Thoracic aorta (tissue), 2 donors: ENCODE measurements around the gene ARHGAP25. TPM values are rescaled to one million over a fixed set of nuclear protein-coding genes. Genes with fewer than 3 reads are reported as not detected.
A peak's percentile ranks its signal among the peaks of the same experiment; 100 is the strongest.

Experiments used
- ATAC-seq: fragments of 150-250 bp; one replicate; pipeline ENCODE4 v1.8.0; 2017; ENCODE audit warnings: low read depth; ENCODE audit not compliant: insufficient number of reproducible peaks, low FRiP score
- DNase-seq: peaks from one replicate; pipeline ENCODE4 v3.0.0-alpha.2; 2020; ENCODE audit warnings: low spot score
- H3K27ac ChIP-seq, 2 donors: fragments of 200-600 bp; sonication (generic); 1 replicate in 1 of 2; 2 replicates in 1 of 2; pipeline ENCODE4 v1.5.1; 2016; ENCODE audit warnings: mild to moderate bottlenecking in 2 of 2, moderate library complexity in 2 of 2
- H3K27me3 ChIP-seq: fragments of 200-600 bp; sonication (generic); replicated peaks from 2 replicates; pipeline ENCODE4 v1.6.0; 2016; ENCODE audit warnings: mild to moderate bottlenecking; ENCODE audit not compliant: insufficient read depth
- H3K36me3 ChIP-seq: fragments of 200-600 bp; sonication (generic); one replicate; pipeline ENCODE4 v1.5.1; 2016
- H3K4me1 ChIP-seq, 2 donors: fragments of 200-600 bp; sonication (generic); 1 replicate in 1 of 2; 2 replicates in 1 of 2; pipeline versions ENCODE4 v1.5.1 to v1.6.0; 2016; ENCODE audit warnings: low read depth in 2 of 2, mild to moderate bottlenecking in 1 of 2; ENCODE audit not compliant: control insufficient read depth in 1 of 2
- H3K4me3 ChIP-seq: fragments of 200-600 bp; sonication (generic); 2 replicates; pipeline ENCODE4 v1.5.1; 2016; ENCODE audit warnings: mild to moderate bottlenecking
- H3K9me3 ChIP-seq: fragments of 200-600 bp; sonication (generic); 2 replicates; pipeline ENCODE4 v1.5.1; 2016
- total RNA-seq, 2 donors: library from RNA; depleted of rRNA; stranded (reverse); fragments of >200 nt; gene quantifications; one replicate each; pipeline versions ENCODE4 v1.1.0 to v1.2.3, GENCODE V29; 2016
- TF ChIP-seq, protein P1 (sequence below): fragments of 200-600 bp; sonication (generic); IDR thresholded peaks from one replicate; pipeline ENCODE4 v1.5.1; 2019; ENCODE audit warnings: antibody characterized with exemption

The ARHGAP25 gene
- total RNA-seq, 2 donors from 2014 or later: 10.8 to 14.5 TPM

- TF ChIP-seq, protein P1, sequence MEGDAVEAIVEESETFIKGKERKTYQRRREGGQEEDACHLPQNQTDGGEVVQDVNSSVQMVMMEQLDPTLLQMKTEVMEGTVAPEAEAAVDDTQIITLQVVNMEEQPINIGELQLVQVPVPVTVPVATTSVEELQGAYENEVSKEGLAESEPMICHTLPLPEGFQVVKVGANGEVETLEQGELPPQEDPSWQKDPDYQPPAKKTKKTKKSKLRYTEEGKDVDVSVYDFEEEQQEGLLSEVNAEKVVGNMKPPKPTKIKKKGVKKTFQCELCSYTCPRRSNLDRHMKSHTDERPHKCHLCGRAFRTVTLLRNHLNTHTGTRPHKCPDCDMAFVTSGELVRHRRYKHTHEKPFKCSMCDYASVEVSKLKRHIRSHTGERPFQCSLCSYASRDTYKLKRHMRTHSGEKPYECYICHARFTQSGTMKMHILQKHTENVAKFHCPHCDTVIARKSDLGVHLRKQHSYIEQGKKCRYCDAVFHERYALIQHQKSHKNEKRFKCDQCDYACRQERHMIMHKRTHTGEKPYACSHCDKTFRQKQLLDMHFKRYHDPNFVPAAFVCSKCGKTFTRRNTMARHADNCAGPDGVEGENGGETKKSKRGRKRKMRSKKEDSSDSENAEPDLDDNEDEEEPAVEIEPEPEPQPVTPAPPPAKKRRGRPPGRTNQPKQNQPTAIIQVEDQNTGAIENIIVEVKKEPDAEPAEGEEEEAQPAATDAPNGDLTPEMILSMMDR: peak; percentile 47
- ATAC-seq (no peak), DNase-seq (no peak)
- H3K4me1 ChIP-seq: peaks cover 8 to 10% of the 10 kb centered on the region in 2 donors
- no peaks in the 10 kb centered on the region for H3K27me3 ChIP-seq
- no peak overlapping the region for H3K4me3 ChIP-seq
- no peaks in the 10 kb centered on the region for H3K9me3 ChIP-seq
- no peak overlapping the region for H3K27ac ChIP-seq
- no peaks in the 10 kb centered on the region for H3K36me3 ChIP-seq
These were observed 102.7 kb downstream of the ARHGAP25 start for GRCh38 chr2:68837164-68837860.

- H3K9me3 ChIP-seq: no peaks in the 10 kb centered on the region
- TF ChIP-seq, protein P1: no peak
- no peak for DNase-seq
- ATAC-seq: no peak
- no peaks in the 10 kb centered on the region for H3K27me3 ChIP-seq
- H3K4me1 ChIP-seq: peaks cover 3 to 4% of the 10 kb centered on the region in 2 donors
- H3K36me3 ChIP-seq: no peaks in the 10 kb centered on the region
- no peak overlapping the region for H3K27ac ChIP-seq
- no peak overlapping the region for H3K4me3 ChIP-seq
These were observed 103.3 kb downstream of the ARHGAP25 start for GRCh38 chr2:68837861-68838341.

DNA sequence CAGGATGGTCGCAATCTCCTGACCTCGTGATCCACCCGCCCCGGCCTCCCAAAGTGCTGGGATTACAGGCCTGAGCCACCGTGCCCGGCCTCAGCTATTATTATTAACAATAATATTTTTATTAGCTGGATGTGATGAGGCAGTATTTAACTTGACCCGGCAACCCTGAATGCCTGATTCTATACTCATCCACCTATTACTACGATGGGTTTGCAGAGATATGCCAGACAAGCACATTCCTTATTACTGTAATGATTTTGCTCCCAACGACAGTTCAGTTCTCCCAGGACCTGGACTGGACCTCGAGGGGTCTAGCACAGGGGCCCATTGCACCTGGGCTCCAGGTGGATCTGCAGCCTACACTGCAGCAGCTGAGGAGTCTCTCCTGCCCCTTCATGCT, 104.0 kb downstream of the ARHGAP25 start:
- no peak for ATAC-seq
- no peak overlapping the region for H3K27ac ChIP-seq
- TF ChIP-seq, protein P1: no peak

DNA sequence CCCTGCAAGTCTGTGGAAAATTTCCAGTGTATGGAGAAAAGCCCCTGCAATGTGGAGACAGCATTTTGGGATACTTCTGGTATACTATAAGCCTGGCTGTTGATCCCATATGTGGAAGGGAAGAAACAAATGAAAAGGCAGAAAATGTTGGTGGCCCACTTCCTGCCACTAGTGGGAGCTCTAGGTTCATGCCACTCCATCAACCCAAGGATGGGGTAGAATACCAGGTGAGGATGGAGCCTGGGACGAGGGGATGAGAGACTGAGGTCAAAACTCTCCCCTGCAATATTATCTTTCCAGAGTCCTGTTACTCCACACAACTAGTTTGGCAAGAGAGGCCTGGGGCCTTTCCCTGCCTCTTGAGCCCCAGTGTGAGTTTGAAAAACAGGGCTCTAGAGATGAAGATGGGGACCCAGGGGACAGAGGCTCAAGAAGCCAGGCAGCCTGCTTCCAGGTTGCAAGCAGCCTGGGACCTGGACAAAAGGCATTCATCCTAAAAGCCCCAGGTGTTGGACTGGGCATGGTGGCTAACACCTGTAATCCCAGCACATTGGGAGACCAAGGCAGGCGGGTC, 104.7 kb downstream of the ARHGAP25 start:
- Histone ChIP-seq H3K27me3 (no peaks in the 10 kb centered on the region), H3K36me3 (no peaks in the 10 kb centered on the region), H3K9me3 (no peaks in the 10 kb centered on the region), H3K4me1 (no peaks in the 10 kb centered on the region), H3K4me3 (no peak overlapping the region), H3K27ac (no peak overlapping the region)
- ATAC-seq: no peak
- TF ChIP-seq, protein P1: peak; percentile 30
- DNase-seq: no peak

More for the DNA sequence above, 104.0 kb downstream of the ARHGAP25 start:
- Histone ChIP-seq H3K9me3 (no peaks in the 10 kb centered on the region), H3K27me3 (no peaks in the 10 kb centered on the region), H3K36me3 (no peaks in the 10 kb centered on the region), H3K4me1 (no peaks in the 10 kb centered on the region), H3K4me3 (no peak overlapping the region)
- no peak for DNase-seq

GRCh38 chr2:68845043-68845442, 110.4 kb downstream of the ARHGAP25 start:
- H3K9me3 ChIP-seq: no peaks in the 10 kb centered on the region
- ATAC-seq (no peak), DNase-seq (no peak)
- no peak overlapping the region for H3K27ac ChIP-seq
- H3K4me3 ChIP-seq: no peak overlapping the region
- H3K4me1 ChIP-seq: no peaks in the 10 kb centered on the region
- TF ChIP-seq, protein P1: no peak
- H3K36me3 ChIP-seq: no peaks in the 10 kb centered on the region
- H3K27me3 ChIP-seq: no peaks in the 10 kb centered on the region
